ENCODE results near the gene NUDT3.

NUDT3 gene

DNA sequence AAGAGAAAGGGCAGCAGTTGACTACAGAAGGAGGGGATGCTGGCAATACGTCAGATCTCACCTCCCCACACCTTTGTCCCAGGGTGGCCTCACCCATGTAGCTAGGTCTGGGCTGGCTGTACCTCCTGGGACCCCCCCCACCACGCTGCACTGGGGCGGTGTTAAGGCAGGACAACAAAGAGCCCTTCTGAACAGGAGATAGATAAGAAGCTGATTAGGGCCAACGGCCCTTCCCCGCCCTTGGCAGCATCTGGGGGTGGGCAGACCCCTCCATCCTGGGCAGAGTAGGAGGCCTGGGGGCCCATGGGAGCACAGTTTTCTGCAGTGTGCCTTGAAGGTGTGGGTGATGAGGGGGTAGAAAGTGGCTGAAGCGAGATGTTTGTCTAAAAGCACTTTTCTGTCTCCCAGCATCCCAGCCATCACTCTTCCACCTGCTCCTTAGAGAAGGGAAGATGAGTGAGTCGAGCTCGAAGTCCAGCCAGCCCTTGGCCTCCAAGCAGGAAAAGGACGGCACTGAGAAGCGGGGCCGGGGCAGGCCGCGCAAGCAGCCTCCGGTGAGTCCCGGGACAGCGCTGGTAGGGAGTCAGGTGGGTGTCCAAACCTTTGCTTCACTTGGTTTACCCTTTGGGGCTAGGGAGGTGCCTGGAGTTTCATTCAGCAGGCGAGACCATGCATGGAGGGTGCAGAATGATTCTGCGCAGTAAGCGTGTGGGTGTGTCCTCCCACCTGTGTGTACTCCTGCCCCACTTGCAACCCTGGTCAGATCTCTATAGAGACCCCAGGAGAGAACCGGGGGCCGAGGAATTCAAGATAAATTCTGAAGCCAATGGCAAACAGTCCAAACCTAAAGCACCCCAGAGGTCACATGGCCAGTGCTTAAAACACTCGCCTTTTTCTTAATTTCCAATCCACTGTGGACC lies 151.9 kb downstream of the NUDT3 start:
- no peak for DNase-seq (ENCODE audit: low read depth in 2 of 3, low spot score in 1 of 3)

DNA sequence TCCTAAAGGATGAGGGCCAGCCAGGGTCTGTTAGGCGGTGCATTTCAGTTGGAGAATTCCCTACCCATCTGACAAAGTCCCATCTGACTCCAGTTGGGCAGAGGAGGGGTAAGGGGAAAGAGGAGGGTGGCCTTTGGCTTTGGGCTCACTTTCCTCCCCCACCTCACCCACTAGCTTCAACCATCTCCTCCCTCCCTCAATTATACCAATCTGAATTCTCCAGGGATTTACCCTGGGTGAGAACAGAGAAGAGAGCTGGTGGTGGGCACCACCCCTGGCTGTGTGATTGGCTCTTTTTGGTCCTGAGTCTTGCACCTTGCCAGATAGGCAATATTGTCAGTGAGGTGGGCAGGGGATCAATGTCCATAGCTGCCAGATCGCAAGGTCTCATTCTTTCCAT lies 152.6 kb downstream of the NUDT3 start:
- no peak for DNase-seq (ENCODE audit: low read depth in 2 of 3, low spot score in 1 of 3)

DNA sequence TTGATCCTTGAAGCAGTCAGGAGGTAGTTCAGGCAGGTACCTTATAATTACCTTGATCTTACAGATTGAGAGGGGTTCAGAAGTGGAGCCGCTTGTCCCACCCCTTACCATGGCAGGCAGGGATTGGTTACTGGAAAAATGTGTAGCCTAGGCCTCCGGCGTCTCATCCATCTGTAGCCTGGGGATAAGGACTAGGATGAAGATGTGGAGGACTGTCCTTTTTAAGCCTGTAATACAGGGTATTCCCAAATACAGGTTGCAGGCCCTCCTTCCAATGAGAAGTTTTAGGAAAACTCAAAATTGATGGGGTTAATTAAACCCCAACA lies 153.0 kb downstream of the NUDT3 start:
- DNase-seq (ENCODE audit: low read depth in 2 of 3, low spot score in 1 of 3), result no peak

DNA sequence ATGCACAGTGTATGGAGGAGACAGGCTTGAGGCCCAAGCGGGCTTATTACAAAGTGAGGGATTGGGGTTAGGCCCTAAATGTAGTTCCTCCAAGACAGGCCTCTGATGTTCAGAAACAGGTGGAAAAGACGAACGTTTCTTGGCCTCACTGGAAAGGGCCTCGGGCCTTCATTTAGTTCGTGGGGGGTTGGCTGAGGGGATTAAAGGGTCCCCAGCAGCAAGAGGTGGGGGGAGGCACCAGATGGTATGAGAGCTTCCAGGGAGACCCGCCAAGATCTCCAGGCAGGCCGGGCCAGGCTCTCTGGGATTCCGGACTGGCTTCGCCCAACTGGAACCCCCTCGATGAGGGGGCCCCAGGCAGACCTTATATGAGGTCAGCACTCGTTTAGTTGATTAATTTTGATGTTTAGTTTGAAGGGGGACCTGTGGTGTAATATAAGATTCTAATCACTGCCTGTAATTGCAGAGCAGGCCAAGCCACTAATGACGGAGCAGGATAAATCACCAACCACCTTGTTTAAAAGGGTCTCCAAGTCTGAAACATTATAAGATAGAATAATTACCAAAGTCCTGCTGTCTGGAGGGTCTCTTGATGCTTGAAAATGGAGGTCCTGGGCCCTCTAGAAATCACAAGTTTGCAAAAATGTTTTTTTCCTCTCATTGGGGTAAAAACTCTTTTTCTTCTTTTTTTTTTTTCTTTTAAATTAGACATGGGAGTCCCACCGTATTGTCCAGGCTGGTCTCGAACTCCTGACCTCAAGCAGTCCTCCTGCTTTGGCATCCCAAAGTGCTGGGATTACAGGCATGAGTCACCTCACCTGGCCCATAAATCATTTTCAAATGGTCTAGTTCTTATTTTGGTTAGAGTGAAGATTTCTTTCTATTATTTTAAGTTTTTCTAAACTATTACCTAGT lies 153.6 kb downstream of the NUDT3 start:
- DNase-seq (ENCODE audit: low read depth in 2 of 3, low spot score in 1 of 3), result no peak

DNA sequence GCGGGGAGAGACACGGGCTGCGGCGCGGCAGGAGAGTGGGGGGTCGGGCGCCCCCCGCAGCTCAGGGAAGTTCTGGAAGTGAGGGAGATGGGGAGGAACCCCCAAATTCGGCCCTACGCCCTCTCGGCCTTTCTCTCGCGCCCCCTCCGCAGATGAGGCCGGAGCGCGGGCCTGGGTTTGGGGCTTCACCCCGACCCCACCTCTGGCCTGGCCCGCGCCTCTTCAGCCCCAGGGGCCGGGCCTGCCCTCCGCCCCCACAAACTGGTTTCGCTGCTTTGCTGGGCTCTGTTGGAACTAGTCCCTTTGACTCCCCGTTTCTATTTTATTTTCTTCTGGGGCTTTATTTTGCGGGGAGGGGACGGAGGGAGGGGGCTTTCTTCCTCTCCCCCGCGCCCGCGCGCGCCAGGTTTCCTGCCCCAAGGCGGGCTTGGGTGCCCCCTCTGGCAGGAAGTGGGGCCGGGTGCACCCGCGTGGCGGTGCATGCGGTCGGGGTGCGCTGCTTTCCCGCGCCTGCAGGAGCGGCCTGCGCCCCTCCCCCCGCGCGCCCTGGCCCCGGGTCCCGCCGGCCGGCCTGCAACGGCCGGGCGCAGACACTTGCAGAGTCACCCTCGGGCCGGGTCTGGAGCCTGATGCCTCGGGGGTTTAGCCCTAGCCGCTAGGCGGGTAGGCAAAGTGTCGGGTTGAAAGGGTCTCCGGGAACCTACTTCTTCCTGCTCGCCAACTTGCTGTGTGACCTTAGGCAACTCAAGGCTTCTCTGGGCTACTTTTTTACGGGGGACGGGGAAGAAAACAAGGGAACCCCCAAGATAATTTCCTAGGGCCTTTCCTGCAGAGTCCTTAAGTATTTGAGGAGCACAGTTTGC lies 154.5 kb downstream of the NUDT3 start:
- DNase-seq (ENCODE audit: low read depth in 2 of 3, low spot score in 1 of 3), result peak in 2 of 3 donors; percentile 64 to 70

DNA sequence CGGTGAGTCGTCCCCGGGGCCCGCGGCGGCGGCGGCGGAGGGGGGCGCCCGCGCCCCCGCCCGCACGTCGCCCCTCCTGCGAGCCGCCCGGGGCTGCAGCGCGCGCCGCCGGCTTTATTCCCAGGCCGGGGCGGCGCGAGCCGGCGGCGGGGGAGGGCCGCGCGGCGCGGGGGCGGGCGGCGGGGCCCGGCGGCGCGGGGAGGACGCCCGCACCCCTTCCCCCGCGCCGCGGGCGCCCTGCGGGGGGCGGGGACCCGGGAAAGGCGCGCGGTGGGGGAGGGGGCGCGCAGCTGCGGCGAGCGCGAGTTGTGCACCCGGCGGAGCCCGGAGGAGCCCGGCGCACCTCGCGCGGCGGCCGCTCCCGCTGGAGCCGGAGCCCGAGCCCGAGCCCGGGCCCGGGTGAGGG lies 155.2 kb downstream of the NUDT3 start:
- DNase-seq (ENCODE audit: low read depth in 2 of 3, low spot score in 1 of 3), result no peak

DNA sequence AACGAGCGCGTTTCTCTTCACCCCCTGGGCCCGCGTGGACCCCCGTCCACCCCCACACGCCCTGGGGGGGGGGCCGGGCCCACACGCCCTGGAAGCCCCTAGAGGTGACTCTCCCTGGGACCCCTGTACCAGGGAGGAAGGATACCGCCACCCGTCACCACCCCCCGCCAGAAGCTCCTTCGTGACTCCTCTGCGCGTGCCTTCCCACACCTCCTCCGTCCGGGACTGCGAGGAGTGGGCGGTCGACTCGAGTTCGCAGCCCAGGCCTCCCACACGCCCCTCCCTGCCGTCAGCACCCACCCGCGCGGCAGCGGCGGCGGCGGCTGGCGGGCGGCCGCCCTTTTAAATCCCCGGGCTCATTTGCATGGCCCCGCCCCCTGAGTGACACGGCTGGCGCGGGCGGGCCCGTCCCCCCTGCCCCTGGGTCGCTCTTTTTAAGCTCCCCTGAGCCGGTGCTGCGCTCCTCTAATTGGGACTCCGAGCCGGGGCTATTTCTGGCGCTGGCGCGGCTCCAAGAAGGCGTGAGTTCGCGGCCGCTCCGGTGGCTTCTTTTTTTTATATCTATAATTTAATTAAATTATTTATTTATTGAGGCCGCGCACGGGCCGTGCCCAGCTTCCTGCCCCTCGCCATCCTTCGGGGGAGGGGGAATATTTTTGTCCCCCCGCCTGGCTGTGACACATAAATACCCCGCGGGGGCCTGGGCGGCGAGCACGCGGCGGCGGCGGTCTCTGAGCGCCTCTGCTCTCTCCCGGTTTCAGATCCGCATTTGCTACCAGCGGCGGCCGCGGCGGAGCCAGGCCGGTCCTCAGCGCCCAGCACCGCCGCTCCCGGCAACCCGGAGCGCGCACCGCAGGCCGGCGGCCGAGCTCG lies 155.8 kb downstream of the NUDT3 start, which contains the start of gene HMGA1:
Gene HMGA1 (plus strand): TSS at position 431 of the 873 bp plus-strand sequence. CDS start 3,908 bp downstream, outside the sequence.
- peak; percentile 75 to 86 (median 80) for DNase-seq (ENCODE audit: low read depth in 2 of 3, low spot score in 1 of 3)

DNA sequence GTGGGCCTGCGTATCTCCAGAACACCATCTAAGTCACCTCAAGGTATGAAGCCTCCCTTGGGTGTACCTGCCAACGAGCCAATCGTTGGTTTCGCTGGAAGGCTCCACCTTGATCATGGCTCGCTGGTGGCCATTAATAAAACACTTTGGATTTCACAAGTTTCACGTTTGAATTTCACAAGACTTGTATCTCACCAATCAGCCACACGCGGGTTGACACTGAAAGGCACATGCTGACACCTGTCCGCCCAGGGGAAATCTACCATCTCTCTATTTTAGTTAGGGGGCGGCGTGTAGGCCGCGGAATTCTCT lies 156.4 kb downstream of the NUDT3 start:
- peak in 1 of 3 donors; percentile 37 for DNase-seq (ENCODE audit: low read depth in 2 of 3, low spot score in 1 of 3)

DNA sequence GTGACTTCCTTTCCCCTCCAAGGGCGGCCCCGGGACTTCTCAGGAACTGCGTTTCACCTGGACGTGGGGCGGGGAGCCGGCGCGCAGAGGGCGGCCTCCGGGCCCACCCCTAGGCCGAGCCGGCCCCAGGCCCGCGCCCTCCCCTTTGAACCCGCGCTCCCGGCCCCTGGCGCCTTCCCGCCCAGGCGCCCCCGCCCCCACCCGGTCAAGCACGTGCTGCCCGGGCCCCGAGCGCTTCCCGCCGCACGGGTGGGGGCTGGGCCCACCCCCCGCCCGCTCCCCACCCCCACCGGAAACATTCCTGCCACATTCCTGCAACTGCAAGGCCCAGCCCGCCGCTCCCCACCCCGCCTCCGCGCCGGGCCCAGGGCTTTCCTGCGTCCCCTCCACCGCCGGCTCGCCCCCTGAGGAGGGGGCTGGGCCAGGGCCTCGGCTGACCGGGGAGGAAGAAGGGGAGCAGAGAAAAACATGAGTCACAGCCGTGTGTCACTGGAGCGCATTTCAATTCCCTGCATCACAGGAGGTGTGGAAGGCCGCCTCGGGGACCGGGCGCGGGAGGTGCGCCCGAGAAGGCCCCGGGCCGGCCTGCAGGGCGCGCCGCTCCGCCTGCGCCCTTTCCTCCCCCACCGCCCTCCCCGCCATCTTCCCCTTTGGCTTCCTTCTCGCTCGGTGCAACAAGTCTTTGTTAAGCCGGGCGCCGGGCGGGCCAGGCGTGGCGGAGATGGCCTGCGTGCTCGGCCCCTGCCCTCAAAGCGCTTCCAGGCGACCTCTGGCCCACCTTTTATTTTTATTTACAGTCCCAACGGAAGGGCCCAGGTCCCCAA lies 156.9 kb downstream of the NUDT3 start:
- peak in 2 of 3 donors; percentile 57 to 66 for DNase-seq (ENCODE audit: low read depth in 2 of 3, low spot score in 1 of 3)

DNA sequence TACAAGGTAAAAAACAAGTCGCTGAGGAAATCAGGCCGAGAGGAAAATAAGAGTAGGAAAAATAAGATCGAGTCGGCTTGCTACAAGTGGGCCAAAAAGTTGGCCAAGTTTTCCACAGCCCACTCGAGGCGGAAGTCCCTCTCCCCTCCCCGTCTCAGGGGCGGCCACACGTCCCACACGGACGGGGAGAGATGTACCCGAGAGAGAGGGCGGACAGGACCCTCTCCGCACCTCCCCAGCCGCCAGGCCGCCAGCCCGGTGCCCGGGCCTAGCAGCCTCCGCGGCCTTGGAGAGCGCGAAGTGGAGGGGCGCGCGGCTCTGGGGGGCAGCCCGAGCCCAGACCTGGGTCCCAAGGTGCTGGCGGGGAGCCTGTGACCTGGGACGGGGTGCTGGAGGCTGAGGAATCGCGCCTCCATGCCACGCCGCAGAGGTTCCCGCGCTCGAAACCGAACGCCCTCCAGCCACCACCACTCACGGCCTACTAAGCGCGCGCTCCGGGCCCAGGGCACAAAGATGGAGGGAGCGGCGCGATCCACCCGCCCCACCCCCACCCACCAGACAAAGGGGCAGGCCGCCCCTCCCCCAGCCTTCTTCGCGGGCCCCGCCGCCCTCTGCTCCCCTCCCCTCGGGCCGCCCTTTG lies 157.7 kb downstream of the NUDT3 start:
- no peak for DNase-seq (ENCODE audit: low read depth in 2 of 3, low spot score in 1 of 3)

DNA sequence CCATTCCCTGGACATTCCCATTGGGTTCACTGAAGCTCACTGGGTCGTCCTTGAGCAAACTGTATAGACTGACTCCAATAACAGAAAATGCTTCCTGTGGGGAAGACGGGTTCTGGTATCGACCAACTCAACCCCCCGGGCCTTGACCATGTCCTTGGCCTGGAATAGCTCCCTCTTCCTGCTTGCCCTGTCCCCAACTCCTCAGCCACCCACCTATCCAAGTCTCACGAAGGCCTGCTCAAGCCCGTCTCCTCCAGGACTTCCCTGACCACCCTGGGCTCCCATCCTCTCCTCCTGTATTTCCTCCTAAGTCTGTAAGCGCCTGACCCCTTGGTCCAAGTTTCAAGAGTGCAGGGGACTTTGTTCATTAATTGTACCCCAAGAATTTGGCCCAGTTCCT lies 158.6 kb downstream of the NUDT3 start:
- DNase-seq (ENCODE audit: low read depth in 2 of 3, low spot score in 1 of 3), result no peak

DNA sequence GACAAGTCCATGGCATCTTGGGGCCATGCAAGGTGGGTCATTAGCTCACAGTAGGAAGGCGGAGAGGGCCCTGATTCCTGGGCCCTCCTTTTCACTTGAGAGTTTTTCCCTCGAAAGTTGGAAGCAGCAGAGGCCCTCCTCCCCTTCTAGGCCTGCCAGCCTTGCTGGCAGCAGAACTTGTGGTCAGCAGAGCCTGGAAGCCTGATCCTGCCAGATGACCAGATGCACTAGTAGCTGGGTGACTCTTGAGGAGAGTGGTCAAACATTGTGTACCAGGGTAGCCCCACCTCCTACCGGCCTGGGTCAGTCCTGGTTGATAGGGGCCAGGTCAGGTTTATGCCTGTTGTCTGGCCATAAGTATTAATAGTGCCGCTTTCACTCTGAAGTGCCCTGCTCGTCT lies 159.6 kb downstream of the NUDT3 start:
- no peak for DNase-seq (ENCODE audit: low read depth in 2 of 3, low spot score in 1 of 3)

DNA sequence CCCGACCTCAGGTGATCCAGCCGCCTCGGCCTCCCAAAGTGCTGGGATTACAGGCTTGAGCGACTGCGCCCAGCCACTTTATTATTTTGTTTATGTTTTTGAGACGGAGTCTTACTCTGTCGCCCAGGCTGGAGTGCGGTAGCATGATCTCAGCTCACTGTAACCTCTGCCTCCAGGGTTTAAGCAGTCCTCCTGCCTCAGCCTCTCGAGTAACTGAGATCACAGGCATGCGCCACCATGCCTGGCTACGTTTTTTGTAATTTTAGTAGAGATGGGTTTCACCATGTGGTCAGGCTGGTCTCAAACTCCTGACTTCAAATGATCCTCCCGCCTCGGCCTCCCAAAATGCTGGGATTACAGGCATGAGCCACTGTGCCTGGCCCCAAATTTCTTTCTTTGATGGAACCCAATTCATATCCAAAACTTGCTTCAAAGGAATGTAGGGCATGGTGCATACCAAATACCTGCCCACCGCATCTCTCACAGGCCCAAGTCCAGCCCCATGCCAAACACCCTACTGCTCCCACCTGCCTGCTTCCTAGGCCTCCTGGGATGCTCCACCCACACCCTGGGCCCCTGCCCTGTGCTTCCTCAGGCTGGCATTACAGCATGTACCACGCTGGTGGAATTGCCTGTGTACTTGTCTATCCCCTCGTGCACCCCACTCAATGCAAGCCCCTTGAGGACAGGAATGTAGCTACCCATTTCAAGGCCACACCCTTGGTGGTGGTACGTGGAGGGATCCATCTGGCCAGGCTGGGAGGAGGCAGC lies 160.7 kb downstream of the NUDT3 start:
- no peak for DNase-seq (ENCODE audit: low read depth in 2 of 3, low spot score in 1 of 3)

DNA sequence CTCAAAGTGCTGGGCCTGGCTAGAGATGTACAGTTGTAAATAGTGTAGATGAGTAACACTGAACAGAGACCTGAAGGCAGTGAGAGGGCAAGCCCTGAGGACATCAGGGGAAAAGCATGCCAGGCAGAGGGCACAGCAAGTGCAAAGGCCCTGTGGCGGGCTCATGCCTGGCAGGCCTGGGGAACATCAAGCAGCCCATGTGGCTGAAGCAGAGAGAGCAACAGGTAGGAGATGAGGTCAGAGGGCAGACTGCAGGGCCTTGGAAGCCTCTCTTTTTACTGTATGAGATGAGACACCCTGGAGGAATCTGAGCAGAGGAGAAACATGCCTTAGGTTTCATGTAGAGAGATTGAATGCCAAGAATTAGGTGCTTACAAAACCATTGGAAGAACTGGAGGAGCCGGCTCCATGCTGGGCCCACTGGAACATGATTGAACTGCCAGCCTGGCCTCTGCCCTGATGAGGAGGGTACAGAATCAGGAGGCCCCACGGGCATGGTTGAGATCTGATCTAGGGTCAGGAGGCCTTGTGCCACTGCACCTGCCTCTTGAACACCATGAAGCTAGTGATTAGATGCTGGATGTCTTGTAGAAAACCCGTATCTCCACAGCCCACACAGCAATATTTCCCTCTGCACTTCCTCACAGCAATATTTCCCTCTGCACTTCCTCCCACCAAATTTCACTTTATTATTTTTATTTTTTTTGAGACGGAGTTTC lies 161.7 kb downstream of the NUDT3 start:
- no peak for DNase-seq (ENCODE audit: low read depth in 2 of 3, low spot score in 1 of 3)

DNA sequence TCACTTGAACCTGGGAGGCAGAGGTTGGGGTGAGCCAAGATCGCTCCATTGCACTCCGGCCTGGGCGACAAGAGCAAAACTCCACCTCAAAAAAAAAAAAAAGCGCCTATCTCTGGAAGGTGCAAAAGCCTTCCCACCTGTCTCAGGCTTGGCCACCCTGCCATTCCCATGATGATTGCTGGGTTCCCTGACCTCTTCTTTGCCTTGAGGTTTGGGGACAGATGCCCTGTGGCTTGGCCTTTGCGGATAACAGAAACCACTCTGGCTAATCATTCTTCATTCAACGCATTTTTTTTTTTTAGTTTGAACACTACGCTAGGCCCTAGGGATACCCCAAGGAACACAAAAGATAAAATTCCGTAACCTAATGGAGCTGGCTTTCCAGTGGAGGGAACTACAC lies 162.6 kb downstream of the NUDT3 start:
- no peak for DNase-seq (ENCODE audit: low read depth in 2 of 3, low spot score in 1 of 3)
